HG03280 (cell line): ENCODE results near the gene PAIP2.
"Not testable (repeated sequence)": the region's sequence is repeated elsewhere in the genome, so short reads cannot be mapped to it uniquely, and the experiment has no call there.

Experiments used
- ATAC-seq: cut with Tn5 transposase; IDR thresholded peaks from one replicate; pipeline ENCODE4 v1.9.1; 2021; ENCODE audit warnings: mild to moderate bottlenecking, moderate library complexity; ENCODE audit not compliant: unreplicated experiment

The PAIP2 gene

DNA sequence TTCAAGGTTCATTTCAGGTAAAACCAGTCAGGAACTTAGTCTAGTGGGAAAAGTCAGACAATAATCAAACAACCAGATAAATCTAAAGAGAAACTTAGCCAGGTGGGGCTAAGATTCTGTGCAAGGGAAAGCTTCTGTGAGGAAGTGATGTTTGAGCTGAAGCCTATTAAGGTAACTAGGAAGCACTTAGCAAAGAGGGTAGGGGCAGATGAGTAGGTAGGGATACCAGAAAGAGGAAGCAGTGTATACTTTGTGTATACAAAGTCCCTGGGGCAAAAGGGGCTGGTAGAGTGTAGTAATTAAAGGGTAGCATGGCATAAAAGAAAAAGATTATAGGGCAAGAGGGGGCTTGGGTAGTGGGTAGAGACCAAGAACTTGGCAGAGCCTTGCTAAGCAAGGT, 65.9 kb downstream of the PAIP2 start:
- ATAC-seq = no peak

DNA sequence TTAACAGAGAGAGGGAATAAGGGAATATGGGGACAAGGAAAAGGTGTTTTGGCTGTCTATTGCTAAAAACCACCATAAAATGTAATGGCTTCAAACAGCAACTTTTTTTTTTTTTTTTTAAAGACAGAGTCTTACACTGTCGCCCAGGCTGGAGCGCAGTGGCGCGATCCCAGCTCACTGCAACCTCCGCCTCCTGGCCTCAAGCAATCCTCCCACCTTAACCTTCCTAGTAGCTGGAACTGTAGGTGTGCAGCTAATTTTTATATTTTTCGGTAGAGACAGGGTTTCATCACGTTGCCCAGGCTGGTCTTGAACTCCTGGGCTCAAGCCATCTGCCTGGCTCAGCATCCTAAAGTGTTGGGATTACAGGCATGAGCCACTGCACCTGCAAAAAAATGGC, 66.5 kb downstream of the PAIP2 start:
- no peak for ATAC-seq

DNA sequence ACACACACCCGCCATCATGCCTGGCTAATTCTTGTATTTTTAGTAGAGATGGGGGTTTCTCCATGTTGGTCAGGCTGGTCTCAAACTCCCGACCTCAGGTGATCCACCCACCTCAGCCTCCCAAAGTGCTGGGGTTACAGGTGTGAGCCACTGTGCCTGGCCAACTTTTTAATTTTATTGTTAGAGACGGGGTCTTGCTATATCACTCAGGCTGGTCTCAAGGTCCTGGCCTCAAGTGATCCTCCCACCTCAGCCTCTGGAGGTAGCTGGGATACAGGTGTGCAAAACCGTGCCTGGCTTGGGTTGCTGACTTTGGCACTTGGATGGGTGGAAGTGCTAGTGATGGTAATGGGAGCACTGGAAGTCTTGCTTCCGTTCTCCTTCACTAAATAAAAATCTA, 67.5 kb downstream of the PAIP2 start:
- not testable (repeated sequence) for ATAC-seq

DNA sequence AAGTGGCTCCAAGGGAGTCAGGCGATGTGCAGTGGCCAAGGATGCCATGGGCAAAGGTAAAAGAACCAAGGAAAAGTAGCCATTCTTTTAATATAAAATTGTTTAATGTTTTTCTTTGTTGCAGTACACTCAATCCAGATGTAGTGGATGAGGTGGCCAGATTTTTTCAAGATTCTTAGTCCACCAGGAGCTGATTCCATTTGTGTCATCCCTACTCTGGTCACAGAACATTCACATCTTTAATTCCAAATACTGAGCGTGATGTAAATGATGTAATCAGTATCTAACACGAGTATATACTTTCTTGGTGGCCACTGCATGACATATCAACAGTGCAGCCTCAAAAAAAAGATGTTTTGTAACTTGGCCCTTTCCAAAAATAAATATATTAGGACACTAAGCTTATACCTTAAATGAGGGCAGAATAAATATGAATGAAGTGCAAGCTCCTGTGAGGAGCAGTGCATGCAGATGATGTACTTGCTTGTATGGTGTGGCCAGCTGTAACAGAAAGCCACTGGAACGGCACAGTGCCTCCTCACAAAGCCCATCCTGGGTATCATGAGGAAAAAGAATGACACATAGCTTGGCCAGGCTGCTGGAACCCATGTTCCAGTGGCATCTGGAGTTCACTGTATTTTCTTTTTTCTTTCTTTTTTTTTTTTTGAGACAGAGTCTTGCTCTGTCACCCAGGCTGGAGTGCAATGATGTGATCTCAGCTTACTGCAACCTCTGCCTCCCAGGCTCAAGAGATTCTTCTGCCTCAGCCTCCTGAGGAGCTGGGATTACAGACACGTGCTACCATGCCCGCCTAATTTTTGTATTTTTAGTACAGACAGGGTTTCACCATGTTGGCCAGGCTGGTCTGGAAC, 68.7 kb downstream of the PAIP2 start:
- no peak for ATAC-seq

DNA sequence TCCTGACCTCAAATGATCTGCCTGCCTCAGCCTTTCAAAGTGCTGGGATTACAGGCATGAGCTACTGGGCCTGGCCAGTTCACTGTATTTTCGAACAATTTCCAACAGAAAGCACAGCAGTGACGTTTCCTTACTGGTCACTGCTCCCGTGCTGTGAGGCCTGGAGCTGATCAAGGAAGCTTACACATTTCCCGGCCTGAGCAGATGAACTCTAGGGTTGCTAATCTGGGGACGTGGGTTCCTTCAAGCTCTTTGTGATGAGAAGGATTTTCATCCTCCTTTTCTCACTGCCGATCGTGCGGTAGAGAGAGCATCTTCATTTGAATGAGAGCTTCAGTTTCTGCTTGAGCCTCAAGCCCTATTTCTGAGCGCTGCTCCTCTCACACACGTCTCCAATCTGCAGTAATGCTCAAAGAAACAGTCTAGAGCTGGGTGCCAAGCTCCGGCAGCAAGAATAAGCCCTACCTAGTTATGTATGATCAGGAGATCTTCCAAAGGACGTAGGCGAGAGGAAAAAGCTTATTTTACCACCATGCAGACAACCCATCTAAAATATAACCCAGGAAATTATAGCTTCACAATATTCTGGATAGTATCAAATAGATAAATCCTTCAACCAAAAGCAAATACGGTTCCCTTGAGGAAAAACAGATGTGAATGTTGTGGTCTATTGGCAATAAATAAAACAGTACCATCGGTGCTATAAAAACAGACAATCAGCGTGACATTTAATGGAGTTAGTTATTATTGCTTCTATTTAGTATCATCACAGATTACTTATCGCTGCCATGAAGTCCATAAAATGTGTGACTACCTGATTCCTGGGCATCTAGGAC, 69.6 kb downstream of the PAIP2 start:
- no peak for ATAC-seq

DNA sequence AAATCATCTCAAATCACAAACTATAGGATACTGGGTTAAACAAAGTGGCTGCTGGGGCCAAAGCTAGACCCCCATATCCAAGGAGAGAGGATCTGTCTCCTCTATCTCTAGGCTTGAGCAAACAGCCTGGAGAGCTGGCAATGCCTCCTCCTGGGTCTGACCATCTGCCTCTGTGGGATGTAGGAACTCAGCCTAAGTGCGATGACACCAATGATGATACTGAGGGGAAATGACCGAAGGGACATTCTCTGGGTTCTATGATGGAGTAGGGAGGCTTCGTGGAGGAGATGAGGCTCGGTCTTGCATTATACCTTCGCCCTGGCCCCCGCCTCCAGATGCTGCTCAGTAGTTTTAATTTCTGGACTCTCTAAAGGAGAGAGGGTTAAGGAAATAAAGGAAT, 71.5 kb downstream of the PAIP2 start:
- no peak for ATAC-seq

DNA sequence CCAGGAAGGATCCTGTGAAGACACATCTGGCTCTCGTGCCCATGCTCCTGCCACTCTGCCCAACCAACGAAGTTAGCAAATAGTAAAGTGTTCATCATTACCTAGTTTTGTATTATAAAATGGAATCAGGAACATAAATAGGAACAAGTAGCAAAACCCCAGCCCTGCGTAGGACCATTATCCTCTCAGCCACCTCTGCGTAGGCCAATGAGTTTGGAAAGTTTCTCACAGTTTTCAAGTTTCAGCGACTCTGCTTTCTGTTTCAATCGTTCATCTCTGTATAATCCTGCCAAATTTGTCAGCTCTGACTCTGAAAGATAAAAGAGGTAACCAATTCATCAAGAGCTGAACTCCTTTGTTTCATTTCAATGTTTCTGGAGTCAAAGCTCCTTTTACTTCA, 72.3 kb downstream of the PAIP2 start:
- ATAC-seq = no peak

DNA sequence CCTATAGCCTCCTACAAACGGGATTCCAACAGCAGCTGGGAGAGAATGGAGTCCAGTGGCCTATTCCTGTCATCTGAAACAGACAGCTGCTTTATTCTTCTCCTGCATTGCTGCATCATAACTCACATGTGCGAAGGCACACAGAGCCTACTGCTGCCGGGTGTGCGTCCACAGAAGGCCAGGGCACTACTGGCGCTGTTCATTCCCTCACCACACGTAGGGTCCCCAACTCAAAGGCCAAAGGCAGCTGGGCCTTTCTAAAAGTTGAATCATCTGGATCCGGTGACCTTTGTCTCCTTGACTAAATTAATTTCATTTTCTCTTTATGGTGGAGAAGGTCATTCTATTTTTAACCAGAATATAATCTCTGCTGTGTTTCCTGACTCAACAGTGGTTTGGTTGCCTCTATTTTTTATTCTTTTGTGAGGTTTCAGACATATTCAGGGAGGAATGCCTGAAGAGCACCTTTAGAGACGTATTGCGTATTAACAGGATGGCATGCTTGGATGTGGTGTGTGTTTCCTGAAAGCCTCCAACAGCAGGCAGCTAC, 73.0 kb downstream of the PAIP2 start:
- no peak for ATAC-seq

DNA sequence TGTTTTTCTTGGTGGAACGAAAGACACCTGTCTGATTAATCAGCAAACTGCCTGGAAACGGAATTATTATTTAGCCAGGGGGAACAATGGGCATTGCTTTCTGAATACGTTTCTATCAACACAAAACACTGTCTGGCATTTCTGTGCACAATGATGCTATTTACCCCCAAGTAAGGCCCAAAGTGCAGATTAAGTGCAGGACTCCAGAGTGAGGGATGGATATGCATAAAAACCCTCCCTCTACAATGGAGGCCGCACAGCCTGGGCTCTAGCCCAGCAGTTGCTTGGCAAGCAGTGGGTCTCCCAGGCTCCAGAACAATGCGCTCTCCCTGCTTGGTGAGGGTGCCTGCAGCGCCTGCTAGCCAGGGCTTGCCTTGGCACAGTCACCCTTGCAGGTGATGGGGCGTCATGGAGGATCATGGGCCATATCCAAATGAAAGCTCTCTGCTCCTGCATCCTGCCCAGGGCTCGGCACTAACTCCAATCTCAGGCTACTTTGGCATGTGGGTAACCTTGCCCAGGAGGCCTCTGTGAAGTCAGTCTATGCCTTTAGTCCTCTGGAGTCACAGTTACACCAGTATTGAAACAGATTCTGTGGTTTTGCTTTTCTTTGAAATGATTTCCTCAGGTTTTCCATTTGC, 73.7 kb downstream of the PAIP2 start:
- ATAC-seq = no peak

DNA sequence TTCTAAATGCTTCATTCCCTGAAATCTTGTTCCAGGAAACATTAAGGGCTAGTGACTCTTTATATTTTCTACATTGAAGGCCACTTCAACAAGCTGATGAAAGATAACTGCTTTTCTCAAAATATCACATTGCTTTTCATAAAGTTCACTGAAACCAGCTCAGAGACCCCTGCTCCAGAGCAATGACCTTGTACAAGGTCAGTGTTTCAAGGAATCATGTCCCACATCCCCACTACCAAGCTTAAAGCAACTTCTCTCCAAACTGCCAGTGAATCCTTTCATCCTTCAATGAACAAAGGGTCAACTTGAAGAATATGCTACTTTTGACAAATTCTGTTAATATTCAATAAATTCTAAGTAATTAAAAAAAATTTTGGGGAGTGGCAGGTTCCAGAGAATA, 74.2 kb downstream of the PAIP2 start:
- no peak for ATAC-seq

DNA sequence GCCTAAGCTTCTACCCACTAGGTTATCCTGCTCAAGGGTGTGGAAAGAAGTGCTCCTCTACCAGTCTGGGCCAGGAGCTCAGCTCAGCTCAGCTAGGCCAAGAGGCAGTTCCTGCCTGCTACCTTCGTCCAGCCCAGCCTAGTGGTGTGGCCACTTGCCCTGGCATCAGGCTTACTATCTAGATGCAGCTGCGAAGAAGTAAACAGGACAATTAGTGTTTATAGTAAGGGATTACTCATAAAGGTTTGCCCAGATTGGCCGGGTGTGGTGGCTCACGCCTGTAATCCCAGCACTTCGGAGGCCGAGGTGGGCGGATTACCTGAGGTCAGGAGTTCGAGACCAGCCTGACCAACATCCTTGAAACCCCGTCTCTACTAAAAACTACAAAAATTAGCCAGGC, 75.0 kb downstream of the PAIP2 start:
- ATAC-seq = no peak

DNA sequence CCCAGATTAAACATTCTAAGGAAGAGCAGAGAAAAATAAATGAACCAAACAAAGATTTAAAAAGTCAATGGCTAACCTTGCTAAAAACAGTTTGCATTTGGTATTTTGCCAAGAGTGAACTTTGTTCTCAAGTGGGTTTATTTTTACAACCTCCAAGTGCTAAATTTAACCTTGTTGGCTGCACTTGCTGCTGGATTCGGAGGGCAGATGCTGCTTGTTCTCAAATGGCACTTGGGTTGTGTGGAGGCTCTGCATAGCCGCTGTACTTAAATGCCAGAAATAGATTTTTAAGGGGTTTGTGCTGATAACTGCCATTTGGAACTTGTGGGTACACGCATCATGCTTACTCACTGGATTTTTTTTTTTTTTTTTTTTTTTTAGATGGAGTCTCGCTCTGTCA, 75.6 kb downstream of the PAIP2 start:
- ATAC-seq = no peak

DNA sequence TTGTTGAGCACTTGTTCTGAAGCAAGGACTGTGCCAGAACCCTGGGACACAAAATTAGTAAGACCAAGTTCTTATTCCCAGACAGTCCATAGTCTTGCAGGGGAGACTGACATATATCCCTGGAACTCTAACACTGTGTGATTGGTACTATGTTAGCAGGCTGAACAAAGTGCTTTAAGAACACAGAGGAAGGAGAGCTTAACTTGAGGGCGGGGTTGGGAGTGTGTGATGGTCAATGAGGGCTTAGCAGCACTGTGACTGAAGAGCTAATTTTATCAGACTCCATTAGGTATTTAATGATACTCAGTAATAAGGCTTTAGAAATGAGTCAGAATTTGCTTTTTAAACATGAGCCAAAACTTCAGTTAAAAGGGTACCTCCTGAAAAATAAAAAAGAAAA, 77.1 kb downstream of the PAIP2 start:
- no peak for ATAC-seq
